HG03280 (cell line): ENCODE results near the gene GCH1.
"Not testable (repeated sequence)": the region's sequence is repeated elsewhere in the genome, so short reads cannot be mapped to it uniquely, and the experiment has no call there.

Experiments
- ATAC-seq: cut with Tn5 transposase; IDR thresholded peaks from one replicate; pipeline ENCODE4 v1.9.1; 2021; ENCODE audit warnings: mild to moderate bottlenecking, moderate library complexity; ENCODE audit not compliant: unreplicated experiment

The GCH1 gene

GRCh38 chr14:54870154-54871090 is 32.2 kb downstream of the GCH1 start:
- not testable (repeated sequence) for ATAC-seq

DNA sequence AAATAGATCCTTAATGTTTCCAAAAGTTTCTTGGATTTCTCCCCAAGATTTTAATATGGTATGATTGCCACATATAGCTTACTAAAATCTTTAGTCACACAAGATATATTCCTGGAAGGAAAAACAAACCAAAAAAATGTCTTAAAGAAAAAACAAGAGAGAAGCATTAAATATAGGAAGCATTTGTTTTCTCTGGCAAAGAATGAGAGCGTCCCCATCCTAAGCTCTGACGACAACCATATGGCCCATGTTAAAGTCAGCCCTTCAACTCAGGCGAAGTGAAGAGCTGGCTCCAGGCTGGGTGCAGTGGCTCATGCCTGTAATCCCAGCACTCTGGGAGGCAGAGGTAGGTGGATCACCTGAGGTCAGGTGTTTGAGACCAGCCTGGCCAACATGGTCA is 35.6 kb downstream of the GCH1 start:
- no peak for ATAC-seq

- no peak for ATAC-seq
These were observed 36.0 kb downstream of the GCH1 start for GRCh38 chr14:54866588-54866987.

DNA sequence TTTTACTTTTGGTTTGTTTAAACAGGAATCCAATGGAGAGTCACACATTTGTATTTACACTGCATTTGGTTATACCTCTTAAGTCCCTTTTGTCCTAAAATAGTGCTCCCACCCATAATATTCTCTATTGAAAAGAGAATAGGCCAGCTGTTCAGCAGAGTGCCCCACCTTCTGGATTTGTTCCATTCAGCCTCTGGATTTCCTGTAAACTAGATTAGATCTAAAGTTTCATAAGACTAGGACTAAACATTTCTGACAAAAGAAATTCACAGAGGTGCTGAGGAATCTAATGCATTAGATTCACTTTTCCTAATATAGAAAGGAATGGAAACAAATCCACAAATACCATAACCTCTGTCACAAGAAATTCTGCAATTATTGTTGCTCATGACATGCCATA is 38.1 kb downstream of the GCH1 start:
- ATAC-seq = no peak

DNA sequence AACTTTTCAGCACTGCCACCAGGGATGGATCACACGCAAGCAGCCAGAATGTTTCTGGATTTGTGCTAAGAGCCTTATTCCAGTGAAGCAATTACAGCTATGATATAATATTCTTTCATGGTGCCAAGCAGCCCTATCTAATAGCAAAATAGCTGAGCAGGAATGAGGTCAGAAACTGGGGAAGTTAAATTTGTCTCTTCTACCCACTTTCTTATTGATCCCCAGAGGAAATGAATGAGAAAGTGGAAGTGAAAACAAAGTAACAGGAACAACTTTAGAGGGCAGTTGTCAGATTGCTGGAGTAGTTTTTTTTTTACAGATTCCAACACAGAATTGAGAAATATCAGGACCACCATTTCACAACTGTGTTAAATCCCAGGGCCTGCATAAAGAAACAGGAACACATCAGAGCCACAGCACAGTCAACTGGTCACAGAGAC is 44.8 kb downstream of the GCH1 start:
- ATAC-seq = no peak

GRCh38 chr14:54856152-54856551 is 46.5 kb downstream of the GCH1 start:
- no peak for ATAC-seq

DNA sequence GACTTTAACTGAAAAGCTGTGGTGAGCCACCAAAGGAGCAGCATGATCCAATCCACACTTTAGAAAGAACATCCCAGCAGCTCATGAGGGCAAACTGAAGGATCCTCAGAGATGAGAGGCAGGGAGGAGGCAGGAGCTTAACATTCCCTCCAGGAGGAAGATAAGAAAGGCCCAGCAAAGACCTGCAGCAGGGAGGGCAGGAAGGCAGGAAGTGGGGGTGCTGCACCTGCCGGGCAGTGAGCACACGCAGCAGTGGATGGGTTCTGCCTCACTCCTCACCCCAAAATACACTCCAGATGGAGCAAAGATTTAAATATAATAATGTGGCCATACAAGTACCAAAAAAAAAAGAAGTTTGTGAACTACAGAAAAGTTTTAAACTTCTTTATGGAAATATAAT is 48.4 kb downstream of the GCH1 start:
- no peak for ATAC-seq

DNA sequence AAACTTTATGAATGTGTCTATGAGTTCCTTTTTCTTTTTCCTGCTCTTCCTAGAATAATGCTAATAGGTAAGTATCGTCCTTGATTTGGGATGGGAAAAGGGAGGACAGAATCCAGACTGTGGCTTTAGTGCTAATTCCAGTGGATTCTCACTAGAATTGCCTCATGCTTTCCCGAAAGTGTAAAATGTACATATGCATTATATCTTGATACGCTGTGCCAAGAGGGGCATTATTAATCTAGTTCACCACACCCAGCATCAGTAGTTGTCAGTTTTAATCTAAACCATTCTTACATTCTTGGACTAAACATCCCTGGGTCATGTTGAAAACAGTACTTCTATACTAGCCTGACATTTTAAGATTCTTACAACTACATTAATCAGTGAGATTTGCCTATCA is 49.3 kb downstream of the GCH1 start:
- ATAC-seq = no peak

DNA sequence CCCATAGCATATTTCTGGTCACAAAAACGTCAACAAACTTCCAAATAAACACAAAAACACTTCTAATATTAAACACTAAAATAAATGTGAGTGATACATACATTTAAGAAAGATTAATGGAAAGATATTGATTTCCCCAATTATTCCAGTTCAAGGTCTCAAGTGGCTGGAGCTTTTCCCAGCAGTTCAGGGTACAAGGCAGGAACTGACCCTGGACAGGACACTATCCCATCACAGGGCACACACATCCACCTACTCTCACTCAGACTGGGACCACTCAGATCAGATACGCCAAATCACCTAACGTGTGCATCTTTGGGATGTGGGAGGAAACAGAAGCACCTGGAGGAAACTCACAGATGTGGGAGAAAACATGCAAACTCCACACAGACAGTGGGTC is 50.4 kb downstream of the GCH1 start:
- ATAC-seq = no peak

DNA sequence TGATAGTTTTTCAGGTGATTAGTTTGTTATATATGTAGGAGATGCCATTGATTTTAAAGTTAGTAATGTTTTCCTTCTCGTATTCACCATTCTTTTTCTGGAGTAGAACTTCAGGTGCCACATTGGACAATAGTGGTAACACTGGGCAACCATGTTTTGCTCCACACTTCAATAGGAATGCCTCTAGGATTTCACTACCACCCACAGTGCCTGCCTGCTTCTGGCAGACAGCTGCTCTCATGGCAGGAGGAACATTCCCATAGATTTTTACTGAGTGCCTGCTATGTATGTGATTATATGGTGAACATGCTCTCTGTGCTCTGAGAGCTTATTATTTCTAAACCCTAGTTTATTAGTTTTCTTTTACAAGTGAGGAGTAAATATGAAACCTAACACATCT is 53.7 kb downstream of the GCH1 start:
- no peak for ATAC-seq

GRCh38 chr14:54845641-54846040 is 57.0 kb downstream of the GCH1 start:
- ATAC-seq = no peak

DNA sequence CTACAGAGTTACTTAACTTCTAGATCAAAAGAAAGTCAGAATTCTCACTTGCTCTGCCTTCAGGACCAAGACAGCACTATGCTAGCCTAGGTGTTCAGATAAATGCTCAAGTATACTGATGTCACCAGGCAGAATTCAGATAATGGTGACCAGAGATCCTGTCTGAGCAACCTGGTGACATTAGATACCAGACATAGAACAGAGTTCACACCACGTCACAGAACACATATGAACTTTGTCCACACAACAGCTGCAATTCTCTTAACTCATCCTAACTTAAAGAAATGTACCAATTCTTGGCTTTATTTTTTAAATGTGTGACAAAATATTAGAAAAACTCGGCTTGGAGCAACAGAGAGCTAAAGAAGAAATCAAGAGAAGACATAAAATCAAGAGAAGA is 58.1 kb downstream of the GCH1 start:
- ATAC-seq = no peak

GRCh38 chr14:54840798-54841197 is 61.8 kb downstream of the GCH1 start:
- no peak for ATAC-seq

- ATAC-seq = no peak
These were observed 62.3 kb downstream of the GCH1 start for GRCh38 chr14:54840336-54840735.

GRCh38 chr14:54839701-54840119 is 62.9 kb downstream of the GCH1 start:
- no peak for ATAC-seq

DNA sequence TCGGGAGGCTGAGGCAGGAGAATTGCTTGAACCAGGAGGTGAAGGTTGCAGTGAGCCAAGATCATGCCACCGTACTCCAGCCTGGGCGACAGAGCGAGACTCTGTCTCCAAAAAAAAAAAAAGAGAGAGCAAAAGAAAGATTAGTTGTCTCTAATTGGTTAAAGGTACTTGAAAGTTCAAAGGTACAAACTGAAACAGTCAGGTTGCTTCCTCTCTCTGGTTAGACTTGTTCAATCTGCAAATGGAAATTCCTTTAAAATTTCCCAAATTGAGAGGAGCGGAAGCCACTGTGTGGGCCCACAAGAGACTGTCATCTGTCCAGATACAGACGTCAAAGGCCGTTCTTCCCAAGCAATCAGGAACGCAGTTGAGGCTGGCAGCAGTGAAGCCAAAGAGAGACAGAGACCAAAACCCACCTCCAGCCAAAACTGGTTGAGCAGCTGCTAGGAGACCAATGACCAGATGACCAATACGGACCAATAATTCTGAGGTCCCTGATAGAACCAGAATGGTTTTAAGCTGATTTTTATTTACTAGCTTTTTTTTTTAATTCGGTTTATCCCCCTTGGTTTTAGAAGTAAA is 63.6 kb downstream of the GCH1 start:
- ATAC-seq = no peak

DNA sequence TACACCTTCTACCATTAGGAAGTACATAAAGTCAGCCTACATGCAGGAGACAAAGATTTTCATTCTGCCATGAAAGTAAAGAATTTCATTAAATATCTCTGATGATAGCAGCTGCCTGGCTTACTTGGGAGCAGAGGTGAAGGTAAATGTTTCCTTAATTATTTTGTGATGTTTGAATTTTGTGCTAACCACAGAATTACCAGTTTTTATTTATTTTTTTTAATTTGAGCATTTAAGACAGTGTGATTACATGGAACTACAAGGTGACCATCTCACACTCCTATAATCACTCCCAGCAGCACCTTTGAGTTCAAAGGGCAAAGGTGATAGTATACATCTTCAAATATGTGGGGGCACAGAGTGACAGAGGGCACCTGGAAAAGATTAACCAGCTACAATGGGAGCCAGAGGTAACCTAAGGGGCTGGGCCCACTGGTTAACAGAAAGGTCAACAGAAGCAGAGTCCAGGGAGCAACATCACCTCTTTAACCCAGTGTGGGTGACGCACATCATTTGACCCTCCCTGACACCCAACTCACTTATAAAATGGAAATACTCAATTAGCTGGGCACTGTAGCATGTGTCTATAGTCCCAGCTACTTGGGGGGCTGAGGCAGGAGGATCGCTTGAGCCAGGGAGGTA is 65.0 kb downstream of the GCH1 start:
- ATAC-seq = no peak

DNA sequence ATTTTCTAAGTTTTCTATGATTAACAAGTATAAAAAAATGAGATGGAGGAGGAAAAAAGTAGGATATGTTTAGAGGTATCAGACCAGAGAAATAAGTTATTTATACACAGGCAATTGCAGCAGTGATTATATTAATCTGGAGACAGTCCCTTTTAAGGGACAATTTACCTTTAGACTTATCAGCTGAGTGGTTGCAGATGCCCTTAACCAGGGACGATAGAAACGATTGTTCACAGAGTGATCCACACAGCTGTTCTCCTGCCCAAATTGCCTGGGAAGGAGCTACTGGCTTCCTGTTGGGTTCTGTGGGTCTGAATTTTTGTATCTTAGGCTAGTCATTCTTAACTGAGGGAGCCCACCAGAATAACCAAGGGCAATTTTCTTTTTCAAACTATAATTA is 66.4 kb downstream of the GCH1 start:
- ATAC-seq = no peak

DNA sequence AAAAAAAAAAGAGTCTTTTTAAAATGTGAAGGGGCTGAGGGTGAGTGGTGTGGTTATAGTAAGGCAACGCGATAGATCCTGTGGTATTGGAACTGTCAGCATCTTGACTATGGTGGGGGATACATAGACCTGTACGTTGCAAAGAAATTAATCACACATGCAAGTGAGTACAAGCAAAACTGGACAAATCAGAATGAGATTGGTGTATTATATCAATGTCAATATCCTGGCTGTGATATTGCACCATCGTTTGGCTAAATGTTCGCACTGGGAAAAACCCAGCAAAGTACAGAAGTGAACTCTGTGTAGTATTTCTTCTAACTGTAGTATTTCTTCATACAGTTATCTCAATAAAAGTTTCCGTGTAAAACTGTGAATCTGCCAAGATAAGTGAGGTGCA is 67.9 kb downstream of the GCH1 start:
- no peak for ATAC-seq

- ATAC-seq = no peak
These were observed 68.5 kb downstream of the GCH1 start for GRCh38 chr14:54834081-54834480.

- no peak for ATAC-seq
These were observed 72.0 kb downstream of the GCH1 start for GRCh38 chr14:54830650-54831049.
